CD4-positive, alpha-beta T cell (primary cell): Measurements from ENCODE around the gene LEFTY1. TPM values are rescaled to one million over a fixed set of nuclear protein-coding genes. Genes with fewer than 3 reads are reported as not detected.

ENCODE experiments used
- ATAC-seq: fragments of 200-7000 bp; cut with Tn5 transposase; one replicate; pipeline ENCODE4 v1.10.0; 2022; ENCODE audit warnings: mild to moderate bottlenecking; ENCODE audit not compliant: poor library complexity
- CTCF ChIA-PET: fragments of 350-600 bp; sonication (Branson Sonifier 250); formaldehyde crosslinking; loops from one replicate; lab custom pipeline; 2021; ENCODE audit warnings: antibody characterized with exemption, inconsistent platforms; lab: Charles Lee
- POLR2A ChIA-PET: fragments of 350-600 bp; sonication (Branson Sonifier 250); formaldehyde crosslinking; loops from one replicate; lab custom pipeline; 2021; ENCODE audit warnings: antibody characterized with exemption, inconsistent platforms; lab: Charles Lee
- DNase-seq, 14 experiments: peaks; one replicate each; pipeline ENCODE4 v3.0.0-alpha.2; 2013 to 2020; ENCODE audit warnings: mixed read lengths in 2 of 14
- H3K27ac ChIP-seq, 2 donors: one replicate each; pipeline versions ENCODE4 v1.5.1 to v1.7.0; 2013; ENCODE audit warnings: low read length in 2 of 2, low read depth in 1 of 2, mild to moderate bottlenecking in 1 of 2
- H3K27me3 ChIP-seq, 2 experiments: 1 replicate in 1 of 2; 2 replicates in 1 of 2; pipeline versions ENCODE4 v1.6.1 to v1.7.0; 2013; ENCODE audit warnings: low read length in 2 of 2, control low read depth in 1 of 2, mild to moderate bottlenecking in 1 of 2, moderate library complexity in 1 of 2; ENCODE audit not compliant: insufficient read depth in 2 of 2, control insufficient read depth in 1 of 2
- H3K36me3 ChIP-seq: one replicate; pipeline ENCODE4 v1.6.1; 2013; ENCODE audit warnings: low read length, control low read depth; ENCODE audit not compliant: insufficient read depth
- H3K4me1 ChIP-seq: one replicate; pipeline ENCODE4 v1.6.1; 2013; ENCODE audit warnings: low read length, control low read depth; ENCODE audit not compliant: insufficient read depth
- H3K4me3 ChIP-seq: one replicate; pipeline ENCODE4 v1.5.1; 2013; ENCODE audit warnings: mild to moderate bottlenecking, low read length, moderate library complexity
- H3K9me3 ChIP-seq, 2 experiments: 1 replicate in 1 of 2; 2 replicates in 1 of 2; pipeline versions ENCODE4 v1.6.1 to v1.7.0; 2013; ENCODE audit warnings: low read length in 2 of 2, mild to moderate bottlenecking in 2 of 2, control low read depth in 1 of 2, moderate library complexity in 1 of 2; ENCODE audit not compliant: control insufficient read depth in 1 of 2, insufficient read depth in 1 of 2
- H3K27ac Mint-ChIP-seq: one replicate; pipeline ENCODE4 v1.8.0; 2020; ENCODE audit warnings: mixed read lengths
- H3K27me3 Mint-ChIP-seq: one replicate; pipeline ENCODE4 v1.8.0; 2021; ENCODE audit warnings: mixed read lengths
- H3K36me3 Mint-ChIP-seq: one replicate; pipeline ENCODE4 v1.8.0; 2021; ENCODE audit warnings: low read depth, mixed read lengths
- H3K4me1 Mint-ChIP-seq: one replicate; pipeline ENCODE4 v1.8.0; 2021; ENCODE audit warnings: low read depth, mixed read lengths
- H3K4me3 Mint-ChIP-seq: one replicate; pipeline ENCODE4 v1.8.0; 2020; ENCODE audit warnings: mild to moderate bottlenecking, mixed read lengths
- H3K9me3 Mint-ChIP-seq: one replicate; pipeline ENCODE4 v1.8.0; 2020; ENCODE audit warnings: mixed read lengths
- CTCF ChIP-seq: fragments of 200-600 bp; IDR thresholded peaks from one replicate; pipeline ENCODE4 v1.8.0; 2022; ENCODE audit warnings: antibody characterized with exemption, mild to moderate bottlenecking
- intact Hi-C, 2 experiments: fragments of 100-400 bp; cut with DNase I in 1 of 2; cut with micrococcal nuclease in 1 of 2; formaldehyde crosslinking; loops; one replicate each; pipeline versions ENCODE4 v1.15.1 to v1.9.0; 2023 to 2025; cut with DNase I, micrococcal nuclease
- total RNA-seq, 174 experiments: library from RNA in 2 of 174; stranded (reverse) in 2 of 174; gene quantifications; one replicate each; pipeline ENCODE4 v1.2.3 and lab custom pipeline; 2021 to 2026

The LEFTY1 gene
- total RNA-seq, 2 experiments from 2014 or later: not detected

- H3K27me3 ChIP-seq: no peaks in the 10 kb centered on the region
- CTCF ChIA-PET: no interaction called here
- Mint-ChIP-seq H3K27ac (peak overlapping the region; percentile 81), H3K9me3 (no peaks in the 10 kb centered on the region), H3K27me3 (no peaks in the 10 kb centered on the region), H3K4me3 (no peak overlapping the region), H3K4me1 (peaks cover 15% of the 10 kb centered on the region), H3K36me3 (peaks cover 99% of the 10 kb centered on the region)
- POLR2A ChIA-PET: interaction anchor here (0.8 to 1.5 kb wide), 4 partner anchors 9 to 63 kb away, joined by 3 to 6 read pairs (median 3); no protein-coding TSS in a partner anchor
- no peak overlapping the region for H3K4me3 ChIP-seq
- no peak for TF ChIP-seq CTCF
- H3K9me3 ChIP-seq: no peaks in the 10 kb centered on the region
- H3K4me1 ChIP-seq: peaks cover 41% of the 10 kb centered on the region
- H3K36me3 ChIP-seq: peaks cover 99% of the 10 kb centered on the region
- no peak for ATAC-seq
- intact Hi-C loops: loop anchor here in 1 of 2 experiments (5.0 kb wide), 1 partner anchor 120 kb away; no protein-coding TSS in a partner anchor
- no peak overlapping the region for H3K27ac ChIP-seq
- DNase-seq: no peak
Measured at GRCh38 chr1:225857256-225857655, 31.7 kb downstream of the LEFTY1 start.

- no peak overlapping the region for H3K4me3 ChIP-seq
- DNase-seq (no peak), ATAC-seq (peak; percentile 37)
- H3K36me3 ChIP-seq: peaks cover 96% of the 10 kb centered on the region
- peaks cover 46% of the 10 kb centered on the region for H3K4me1 ChIP-seq
- no peak for TF ChIP-seq CTCF
- H3K9me3 Mint-ChIP-seq: no peaks in the 10 kb centered on the region
- intact Hi-C loops: loop anchor here in 1 of 2 experiments (5.0 kb wide), 1 partner anchor 122 kb away; no protein-coding TSS in a partner anchor
- H3K27me3 ChIP-seq: no peaks in the 10 kb centered on the region
- no peaks in the 10 kb centered on the region for H3K27me3 Mint-ChIP-seq
- no peaks in the 10 kb centered on the region for H3K9me3 ChIP-seq
- H3K4me1 Mint-ChIP-seq: peaks cover 27% of the 10 kb centered on the region
- POLR2A ChIA-PET: interaction anchor here (0.7 to 3.6 kb wide), 9 partner anchors 10 to 77 kb away, joined by 3 to 18 read pairs (median 3); partner anchors contain the start of gene PYCR2
- CTCF ChIA-PET: interaction anchor here (0.6 to 1.5 kb wide), 3 partner anchors 27 to 246 kb away, joined by 3 read pairs; partner anchors contain the start of gene TMEM63A
- peaks cover 97% of the 10 kb centered on the region for H3K36me3 Mint-ChIP-seq
- peak overlapping the region; percentile 81 for H3K27ac Mint-ChIP-seq
- H3K4me3 Mint-ChIP-seq: no peak overlapping the region
- H3K27ac ChIP-seq: peak overlapping the region in 1 of 2 donors; percentile 15
Measured at GRCh38 chr1:225855503-225856300, 33.2 kb downstream of the LEFTY1 start.

GRCh38 chr1:225853441-225853840, 35.5 kb downstream of the LEFTY1 start:
- no peak overlapping the region for H3K4me3 ChIP-seq
- Mint-ChIP-seq H3K36me3 (peaks cover 96% of the 10 kb centered on the region), H3K4me1 (peaks cover 46% of the 10 kb centered on the region), H3K27me3 (no peaks in the 10 kb centered on the region), H3K27ac (peak overlapping the region; percentile 81), H3K4me3 (no peak overlapping the region), H3K9me3 (no peaks in the 10 kb centered on the region)
- H3K36me3 ChIP-seq: peaks cover 95% of the 10 kb centered on the region
- no peaks in the 10 kb centered on the region for H3K27me3 ChIP-seq
- DNase-seq: no peak
- POLR2A ChIA-PET: interaction anchor here (3.6 kb wide), 1 partner anchor 14 kb away, joined by 18 read pairs; no protein-coding TSS in a partner anchor
- H3K4me1 ChIP-seq: peaks cover 61% of the 10 kb centered on the region
- no peak for TF ChIP-seq CTCF
- CTCF ChIA-PET: no interaction called here
- no peak for ATAC-seq
- intact Hi-C loops: no loop called here
- no peaks in the 10 kb centered on the region for H3K9me3 ChIP-seq
- no peak overlapping the region for H3K27ac ChIP-seq
